HG03097 (cell line): ENCODE results near the gene DAZL.

Source experiments
- ATAC-seq: cut with Tn5 transposase; IDR thresholded peaks from one replicate; pipeline ENCODE4 v1.9.1; 2021; ENCODE audit not compliant: unreplicated experiment, low FRiP score

The DAZL gene

GRCh38 chr3:16596352-16597032 lies 8.7 kb downstream of the DAZL start:
- no peak for ATAC-seq

GRCh38 chr3:16595778-16596177 lies 9.4 kb downstream of the DAZL start:
- no peak for ATAC-seq

DNA sequence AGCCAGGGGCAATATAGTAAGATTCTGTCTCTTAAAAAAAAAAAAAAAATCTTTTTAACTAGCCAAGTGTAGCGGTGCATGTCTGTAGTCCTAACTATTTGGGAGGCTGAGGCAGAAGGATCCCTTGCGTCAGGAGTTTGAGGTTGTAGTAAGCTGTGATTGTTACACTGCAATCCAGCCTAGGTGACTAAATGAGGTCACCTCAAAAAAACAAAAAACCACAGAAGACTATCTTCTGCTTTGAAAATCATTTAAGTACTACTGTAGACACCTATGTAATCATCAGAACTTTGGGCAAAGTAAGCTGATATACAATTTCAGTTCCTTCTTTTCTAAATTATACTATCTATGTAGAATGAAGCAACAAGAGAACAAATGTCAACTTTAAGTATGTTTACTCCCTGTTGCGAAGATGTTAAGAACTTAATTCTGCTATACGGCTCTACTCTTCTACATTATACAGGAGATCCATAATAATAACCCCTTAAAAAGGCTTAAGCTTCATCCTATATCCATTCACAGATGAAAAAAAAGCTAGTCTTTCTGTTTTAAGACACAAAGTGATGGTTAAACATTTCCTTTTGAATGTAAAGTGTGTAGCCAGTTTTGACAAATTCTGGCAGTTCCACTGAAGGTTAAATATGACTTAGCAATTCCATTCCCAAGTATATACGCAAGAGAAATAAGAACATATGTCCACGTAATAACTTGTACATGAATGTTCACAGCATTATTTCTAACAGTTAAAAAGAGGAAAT lies 15.2 kb downstream of the DAZL start:
- peak; percentile 90 for ATAC-seq

DNA sequence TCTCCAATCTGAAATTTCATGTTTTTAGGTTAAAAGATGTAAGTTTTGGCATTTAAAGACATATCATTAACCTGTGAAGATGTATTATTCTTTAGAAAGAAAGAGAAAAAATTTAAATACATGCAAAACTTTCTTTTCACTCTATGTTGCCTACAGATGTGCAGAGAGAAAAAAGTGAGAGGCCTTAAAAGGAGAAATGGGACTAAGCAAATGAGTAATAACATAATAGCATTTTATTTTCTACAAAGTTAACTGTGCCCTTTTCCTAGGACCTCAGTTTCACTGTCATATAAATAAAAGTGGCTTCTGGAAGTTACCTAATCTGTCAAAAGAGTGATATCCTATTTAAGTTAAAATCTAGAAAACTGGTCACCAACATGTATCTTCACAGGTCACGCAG lies 16.1 kb downstream of the DAZL start:
- no peak for ATAC-seq

GRCh38 chr3:16587681-16588060 lies 17.6 kb downstream of the DAZL start:
- ATAC-seq = no peak

GRCh38 chr3:16587047-16587680 lies 18.1 kb downstream of the DAZL start:
- no peak for ATAC-seq

DNA sequence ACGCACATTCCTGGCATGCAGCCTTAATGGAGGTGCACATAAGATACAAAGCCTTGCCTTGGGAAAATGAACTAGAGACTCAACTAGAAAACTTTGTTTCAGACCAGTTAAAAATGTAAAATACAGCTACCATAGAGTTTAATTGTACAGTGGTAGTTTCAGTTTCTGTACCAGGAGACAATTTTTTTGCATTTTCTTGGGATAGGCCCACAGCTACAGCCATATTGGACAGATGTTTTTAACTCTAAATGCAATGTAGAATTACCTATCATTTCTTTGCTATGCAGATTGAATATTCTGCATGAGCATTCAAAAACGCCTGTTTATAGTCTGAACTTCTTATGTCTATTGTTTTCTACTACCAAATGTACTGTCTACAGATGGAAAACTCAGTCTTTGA lies 20.3 kb downstream of the DAZL start:
- ATAC-seq = no peak

GRCh38 chr3:16583551-16583950 lies 21.7 kb downstream of the DAZL start:
- ATAC-seq = no peak

- ATAC-seq = no peak
Observed at GRCh38 chr3:16570113-16570512, 35.1 kb downstream of the DAZL start.

DNA sequence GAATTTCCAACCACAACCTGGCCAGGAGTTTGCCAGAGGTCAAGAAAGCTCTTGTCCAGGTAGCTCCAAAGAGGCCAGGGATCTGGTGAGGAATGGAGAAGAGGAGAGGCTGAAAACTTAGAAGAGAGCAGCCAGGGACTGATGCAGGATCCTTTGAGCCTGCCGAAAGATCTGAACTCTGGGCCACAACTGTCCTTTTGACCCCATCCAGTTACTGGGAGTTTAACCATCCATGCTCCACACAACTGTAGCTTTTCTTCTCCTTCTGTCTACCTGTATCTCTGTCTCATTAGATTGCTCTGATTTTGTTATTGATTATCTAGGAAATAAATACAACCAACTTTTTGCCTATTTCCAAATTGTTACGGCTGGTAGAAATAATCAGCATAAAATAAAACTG lies 36.7 kb downstream of the DAZL start:
- no peak for ATAC-seq

- no peak for ATAC-seq
Observed at GRCh38 chr3:16568115-16568514, 37.1 kb downstream of the DAZL start.

- no peak for ATAC-seq
Observed at GRCh38 chr3:16559653-16560365, 45.4 kb downstream of the DAZL start.

DNA sequence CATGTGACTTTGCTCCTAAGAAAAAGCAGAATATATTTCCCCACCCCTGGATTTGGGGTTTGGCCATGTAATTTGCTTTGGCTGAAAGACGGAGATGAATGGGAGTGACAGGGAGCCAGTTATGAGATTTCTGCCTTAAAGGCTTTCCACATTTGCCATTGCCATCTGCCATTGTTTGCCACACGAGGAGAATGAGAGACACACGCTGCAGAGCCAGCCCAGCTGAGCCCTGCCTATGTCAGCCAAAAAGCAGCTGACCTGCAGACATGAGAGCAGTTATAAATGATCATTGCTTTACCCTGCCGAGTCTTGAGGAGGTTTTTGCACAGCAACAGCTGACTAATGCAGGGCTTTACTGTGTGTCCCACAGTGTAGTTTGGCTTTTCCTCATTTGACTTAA lies 51.1 kb downstream of the DAZL start:
- no peak for ATAC-seq

GRCh38 chr3:16552757-16553156 lies 52.5 kb downstream of the DAZL start:
- ATAC-seq = no peak

DNA sequence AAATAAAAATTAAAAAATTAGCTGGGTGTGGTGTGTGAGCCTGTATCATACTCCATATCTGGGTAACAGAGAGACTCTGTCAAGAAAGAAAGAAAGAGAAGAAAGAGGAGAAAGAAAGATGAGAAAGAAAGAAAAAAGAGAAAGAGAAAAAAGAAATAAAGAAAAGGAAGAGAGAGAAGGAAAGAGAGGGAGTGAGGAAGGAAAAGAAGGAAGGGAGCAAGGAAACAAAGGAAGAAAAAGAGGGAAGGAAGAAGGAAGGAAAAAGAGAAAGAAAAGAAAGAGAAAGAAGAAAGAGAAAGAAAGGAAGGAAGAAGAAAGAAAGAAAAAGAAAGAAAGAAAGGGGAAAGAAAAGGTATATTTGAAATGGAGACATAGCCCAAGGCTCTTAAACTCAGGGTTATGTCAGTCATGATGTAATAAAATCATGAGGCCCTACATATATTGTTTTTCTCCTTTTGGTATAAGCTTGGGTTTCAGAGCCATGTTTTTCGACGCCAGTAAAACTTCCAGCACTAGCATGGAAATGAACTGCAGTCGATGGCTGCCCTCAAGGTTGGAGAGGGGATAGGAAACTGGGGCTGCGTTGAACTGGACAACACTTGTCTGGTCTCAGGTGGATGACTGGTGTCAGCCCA lies 53.8 kb downstream of the DAZL start:
- no peak for ATAC-seq

- ATAC-seq = peak; percentile 65
Observed at GRCh38 chr3:16550676-16551341, 54.4 kb downstream of the DAZL start.

GRCh38 chr3:16550305-16550675 lies 54.9 kb downstream of the DAZL start:
- peak; percentile 28 for ATAC-seq

- ATAC-seq = no peak
Observed at GRCh38 chr3:16548721-16549120, 56.5 kb downstream of the DAZL start.

- ATAC-seq = no peak
Observed at GRCh38 chr3:16547561-16548357, 57.5 kb downstream of the DAZL start.
